OCI-LY3 (cell line): ENCODE results near the gene CASP7.

Experiments used
- CTCF ChIP-seq: fragments of 200-600, 300-600 bp; sonication (generic); IDR thresholded peaks from 2 replicates; pipeline ENCODE4 v1.5.1; 2014; ENCODE audit warnings: antibody characterized with exemption, low read length, low read depth
- EZH2phosphoT487 ChIP-seq: fragments of 200-600 bp; shearing (Covaris generic); IDR thresholded peaks from 2 replicates; pipeline ENCODE4 v1.6.1; 2018; ENCODE audit warnings: antibody characterized with exemption, mixed run types, low read depth

GRCh38 chr10:113713640-113713982 lies 33.9 kb downstream of the CASP7 start:
- no peak for TF ChIP-seq CTCF
- no peak for TF ChIP-seq EZH2phosphoT487
